Fibroblast of upper back skin (primary cell): Measurements from ENCODE around the gene IARS2.
"Not testable (repeated sequence)": the region's sequence is repeated elsewhere in the genome, so short reads cannot be mapped to it uniquely, and the experiment has no call there.

Experiments
- DNase-seq: peaks from one replicate; pipeline ENCODE4 v3.0.0-alpha.2; 2013

Gene IARS2

DNA sequence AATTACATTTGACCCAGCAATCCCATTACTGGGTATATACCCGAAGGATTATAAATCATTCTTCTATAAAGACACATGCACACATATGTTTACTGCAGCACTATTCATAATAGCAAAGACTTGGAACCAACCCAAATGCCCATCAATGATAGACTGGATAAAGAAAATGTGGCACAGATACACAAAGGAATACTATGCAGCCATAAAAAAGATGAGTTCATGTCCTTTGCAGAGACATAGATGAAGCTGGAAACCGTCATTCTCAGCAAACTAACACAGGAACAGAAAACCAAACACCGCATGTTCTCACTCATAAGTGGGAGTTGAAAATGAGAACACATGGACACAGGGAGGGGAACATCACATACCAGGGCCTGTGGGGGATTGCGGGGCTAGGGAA is 76.0 kb downstream of the IARS2 start:
- not testable (repeated sequence) for DNase-seq

DNA sequence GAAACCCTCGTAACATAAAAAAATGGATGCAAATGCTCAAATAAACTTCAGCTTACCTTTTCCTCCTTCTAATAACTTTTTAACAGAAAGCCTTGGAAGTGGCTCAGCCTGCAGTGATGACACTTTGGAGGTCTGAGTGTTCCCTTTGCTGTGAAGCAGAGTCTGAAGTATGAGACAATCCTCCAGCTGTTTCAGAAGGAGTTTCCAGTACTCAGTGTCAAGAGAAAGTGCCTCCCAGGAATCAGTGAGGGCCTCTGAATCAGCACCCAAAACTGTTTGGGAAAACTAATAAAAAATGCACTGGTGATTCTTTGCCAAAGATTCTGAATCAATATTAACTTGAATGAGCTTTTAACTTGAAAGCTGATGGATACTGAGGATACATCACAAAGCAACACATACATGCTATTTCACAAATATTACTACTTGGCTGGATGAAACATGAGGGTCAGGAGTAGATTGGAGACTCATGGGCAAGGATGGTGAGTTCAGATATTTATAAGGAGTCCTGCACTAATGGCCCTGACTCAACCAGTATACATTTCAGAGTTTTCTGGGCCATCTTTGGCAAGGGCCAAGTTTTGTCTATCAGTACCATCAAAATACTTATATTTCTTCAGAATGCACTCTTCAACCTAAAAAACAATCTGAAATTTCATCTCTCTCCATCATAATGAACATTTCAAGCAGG is 77.0 kb downstream of the IARS2 start:
- DNase-seq, result no peak

DNA sequence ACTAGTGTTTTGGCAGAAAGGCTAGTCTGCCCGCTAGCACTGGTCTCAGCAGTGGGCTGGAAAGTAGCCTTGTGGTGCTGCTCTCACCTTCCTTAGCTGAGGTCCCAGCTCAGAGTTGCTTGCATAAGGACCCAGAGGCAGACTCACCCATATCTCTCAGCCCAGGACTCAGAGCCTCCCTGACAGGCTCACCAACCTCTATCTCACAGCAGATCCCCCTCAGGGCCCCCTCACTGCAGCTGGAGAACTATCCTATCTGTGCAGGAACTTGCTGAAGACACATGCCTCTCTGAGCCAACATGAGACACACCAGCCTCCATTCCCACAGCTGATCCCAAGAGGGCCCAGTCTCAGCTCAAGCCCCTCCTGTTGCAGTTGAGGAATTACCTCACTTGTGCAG is 82.6 kb downstream of the IARS2 start:
- DNase-seq, result no peak

DNA sequence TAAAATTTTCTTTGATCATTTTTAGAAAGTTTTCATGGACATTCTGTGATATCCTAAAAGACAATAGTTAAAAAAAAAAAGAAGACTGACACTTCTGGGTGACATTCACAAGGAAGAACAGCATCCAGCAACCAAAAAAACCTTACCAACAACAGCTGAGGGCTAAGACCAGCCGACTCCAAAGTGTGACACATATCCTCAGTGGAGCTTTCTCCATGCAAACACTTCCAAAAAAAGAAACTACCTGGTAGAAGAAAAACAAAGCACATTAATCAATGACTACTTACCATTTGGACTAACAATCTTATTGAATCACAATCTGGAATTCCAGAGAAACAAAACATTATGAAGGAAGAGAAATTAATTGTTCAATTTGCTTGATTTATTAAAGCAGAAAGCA is 88.2 kb downstream of the IARS2 start:
- no peak for DNase-seq

DNA sequence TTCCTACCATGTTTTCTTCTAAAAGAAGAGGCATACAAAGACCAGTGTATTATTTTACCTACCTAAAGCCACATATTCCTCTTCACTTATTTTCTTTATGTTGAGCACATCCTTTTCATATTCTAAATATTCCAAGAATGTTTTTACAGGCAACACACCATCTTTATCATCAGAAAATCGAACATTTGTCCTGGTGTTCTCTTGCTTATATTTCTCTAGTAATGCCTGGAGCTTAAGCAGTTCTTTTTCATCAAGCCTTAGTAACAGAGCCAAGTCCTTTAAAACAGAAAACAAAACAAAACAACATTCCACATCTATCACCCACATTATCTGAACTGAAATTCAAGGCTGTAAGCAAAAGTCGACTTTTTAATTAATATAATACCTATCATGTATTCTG is 88.7 kb downstream of the IARS2 start:
- DNase-seq, result peak; percentile 14

DNA sequence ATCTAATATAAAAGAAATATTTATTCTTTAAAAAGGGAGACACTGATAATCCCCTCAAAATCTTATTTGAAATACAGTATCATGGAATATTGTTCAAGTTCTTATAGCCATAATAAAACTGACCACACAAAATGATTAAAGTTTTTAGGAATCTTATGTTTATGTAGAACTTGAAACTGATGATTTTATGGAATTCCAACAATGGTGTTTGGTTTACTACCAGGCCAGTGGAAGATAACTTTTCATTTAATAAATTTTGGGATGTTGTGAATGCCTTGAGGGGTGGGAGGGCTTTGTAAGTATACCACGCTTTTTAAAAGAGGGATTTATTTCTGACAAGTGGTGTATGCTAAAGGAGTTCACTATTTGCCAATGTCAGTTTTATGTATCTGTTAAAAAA is 90.6 kb downstream of the IARS2 start:
- DNase-seq, result peak; percentile 23

DNA sequence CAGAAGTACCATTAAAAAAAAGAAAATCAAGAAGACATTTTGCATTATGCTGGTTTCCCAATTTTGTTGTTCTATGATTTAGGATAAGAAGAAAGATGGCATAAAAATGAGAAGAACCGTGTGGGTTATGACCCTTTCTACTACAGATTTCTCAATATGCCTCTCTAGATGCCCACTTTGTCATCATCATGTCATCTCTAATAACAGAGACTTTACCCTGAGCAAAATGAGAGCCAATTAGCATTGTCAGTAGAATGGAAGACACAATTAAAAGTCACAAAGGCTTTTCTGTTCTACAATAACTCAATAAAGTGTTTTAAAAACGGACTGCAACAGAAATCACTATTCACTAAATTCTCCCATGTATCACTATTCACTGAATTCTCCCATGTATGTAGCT is 92.8 kb downstream of the IARS2 start:
- no peak for DNase-seq

DNA sequence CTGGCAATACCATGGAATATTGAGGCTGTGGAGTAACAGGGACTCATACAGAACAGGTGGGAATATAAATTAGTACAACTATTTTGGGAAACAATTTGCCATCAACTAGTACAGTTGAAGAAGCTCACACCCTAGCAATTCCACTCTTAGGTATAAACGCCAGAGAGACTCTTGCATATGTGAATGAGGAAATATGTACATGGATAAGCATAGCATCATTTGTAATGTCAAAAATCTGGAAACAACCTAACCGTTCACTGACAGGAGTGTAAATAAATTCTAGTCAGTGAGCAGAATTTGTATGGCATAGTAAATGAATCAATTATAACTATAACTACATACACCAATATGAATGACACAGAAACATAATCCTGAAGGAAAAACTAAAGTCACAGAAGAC is 94.6 kb downstream of the IARS2 start:
- no peak for DNase-seq

DNA sequence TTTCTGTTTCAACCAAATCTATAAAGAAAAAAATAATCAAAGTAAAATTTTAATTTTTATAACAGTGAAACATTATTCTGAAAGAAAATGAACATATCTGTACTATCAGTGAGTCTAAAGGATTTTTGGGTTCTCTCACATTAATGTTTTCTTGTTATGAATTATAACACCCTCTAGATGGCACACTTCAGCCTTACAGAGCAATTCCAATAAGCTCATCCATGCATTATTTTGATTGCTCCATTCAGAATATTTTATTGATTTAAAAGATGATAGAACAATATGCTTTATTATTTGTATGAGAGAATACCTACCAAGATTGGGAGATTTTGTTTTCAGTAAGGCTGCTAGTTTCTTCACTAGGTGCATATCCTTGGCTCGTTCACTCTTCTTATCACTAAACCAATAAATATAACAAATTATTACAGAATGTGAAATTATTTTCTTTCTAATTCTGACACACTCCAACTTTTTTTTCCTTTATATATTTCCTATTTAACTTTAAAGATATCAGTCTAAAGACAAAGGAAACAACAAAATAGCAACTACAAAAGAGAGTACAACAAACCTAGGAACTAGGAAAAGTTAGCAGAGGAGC is 95.9 kb downstream of the IARS2 start:
- DNase-seq, result peak; percentile 24

DNA sequence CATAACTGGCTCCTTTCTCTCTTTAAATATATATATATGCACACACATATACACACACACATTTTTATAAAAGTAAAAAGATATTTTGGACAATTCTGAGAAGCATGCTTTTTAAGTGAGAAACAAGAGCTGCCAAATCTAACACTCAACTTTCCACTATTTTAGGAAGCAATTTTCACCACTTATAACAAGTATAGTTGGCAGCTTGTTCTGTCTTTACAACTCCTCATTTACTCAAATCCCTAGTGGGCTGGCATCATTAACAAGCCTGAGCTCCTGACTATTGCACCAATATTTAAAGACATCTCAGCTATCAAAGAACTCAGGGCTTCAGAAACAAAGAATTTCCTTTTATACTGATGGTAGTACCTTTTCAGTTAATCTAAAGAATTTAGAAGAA is 101.8 kb downstream of the IARS2 start:
- DNase-seq, result no peak
